HepG2 (cell line): Measurements from ENCODE around the gene LRBA.

ENCODE experiments used
- CREB1 ChIP-seq, 2 experiments: fragments of 450-650 bp in 1 of 2; IDR thresholded peaks; 2 replicates each; pipeline ENCODE4 v1.6.1; 2016 to 2017; ENCODE audit warnings: control low read depth in 1 of 2, mild to moderate bottlenecking in 1 of 2, missing compliant biosample characterization in 1 of 2, missing genetic modification characterization in 1 of 2
- NFIC ChIP-seq: IDR thresholded peaks from 2 replicates; pipeline ENCODE4 v1.6.1; 2012; ENCODE audit warnings: mild to moderate bottlenecking, low read length, inconsistent platforms
- SMC3 ChIP-seq: IDR thresholded peaks from 2 replicates; pipeline ENCODE4 v1.6.1; 2011; ENCODE audit warnings: low read length, improper control_type of control experiment
- ZNF362 ChIP-seq: sonication (generic); formaldehyde crosslinking; IDR thresholded peaks from 2 replicates; pipeline ENCODE4 v1.4.0; 2020; ENCODE audit warnings: missing genetic modification reagents, mild to moderate bottlenecking, borderline replicate concordance

DNA sequence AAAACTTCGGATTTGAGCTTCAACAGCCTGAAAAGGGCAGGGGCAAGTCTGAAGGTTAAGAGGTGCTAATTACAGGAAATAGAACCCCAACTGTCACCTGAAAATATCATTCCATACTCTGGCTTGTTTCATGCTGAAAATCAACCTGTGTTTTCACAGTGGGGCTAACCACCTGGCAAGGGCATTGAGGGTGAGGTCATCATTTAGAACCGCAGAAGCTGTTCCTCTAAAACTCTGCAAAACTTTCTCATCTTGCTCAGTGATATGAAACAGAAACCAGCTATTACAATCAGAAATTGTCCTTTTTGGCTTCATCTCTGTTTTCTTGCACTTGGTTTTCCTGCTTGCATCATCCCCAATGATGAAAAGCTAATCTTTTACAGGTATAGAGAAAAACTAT, 689.2 kb downstream of the LRBA start:
- no peak for TF ChIP-seq ZNF362 (CRISPR knock-in tag)
- TF ChIP-seq CREB1 (IDR thresholded peaks at IDR 0.05), result no peak
- no peak for TF ChIP-seq CREB1 (CRISPR knock-in tag; IDR thresholded peaks at IDR 0.05)
- no peak for TF ChIP-seq NFIC
- no peak for TF ChIP-seq SMC3
